NCI-H128 (cell line): Measurements from ENCODE around the gene RENBP.
A peak's percentile ranks its signal among the peaks of the same experiment; 100 is the strongest.

Source experiments
- DNase-seq: peaks from one replicate; lab custom pipeline; 2025; ENCODE audit not compliant: unreplicated experiment; lab: John Stamatoyannopoulos, UW

RENBP gene

GRCh38 chrX:153954558-153955227 is 10.2 kb upstream of the RENBP start:
- DNase-seq, result no peak

- no peak for DNase-seq
Measured at GRCh38 chrX:153953892-153954557, 9.6 kb upstream of the RENBP start.

- peak; percentile 52 for DNase-seq
Measured at GRCh38 chrX:153953342-153953830, 8.9 kb upstream of the RENBP start.

- DNase-seq, result no peak
Measured at GRCh38 chrX:153952373-153953026, 8.1 kb upstream of the RENBP start.

GRCh38 chrX:153951683-153952372 is 7.4 kb upstream of the RENBP start:
- no peak for DNase-seq

- no peak for DNase-seq
Measured at GRCh38 chrX:153950127-153950526, 5.7 kb upstream of the RENBP start.

- DNase-seq, result no peak
Measured at GRCh38 chrX:153948847-153949805, 4.7 kb upstream of the RENBP start.

- DNase-seq, result no peak
Measured at GRCh38 chrX:153948002-153948466, 3.6 kb upstream of the RENBP start.

- DNase-seq, result peak; percentile 40
Measured at GRCh38 chrX:153947009-153947769, 2.7 kb upstream of the RENBP start.

- no peak for DNase-seq
Measured at GRCh38 chrX:153945956-153946943, 1.8 kb upstream of the RENBP start.

- DNase-seq, result no peak
Measured at GRCh38 chrX:153944800-153945150, 332 bp upstream of the RENBP start.

GRCh38 chrX:153941336-153942252 is 2.8 kb downstream of the RENBP start:
- no peak for DNase-seq

- DNase-seq, result no peak
Measured at GRCh38 chrX:153939573-153939972, 4.9 kb downstream of the RENBP start.

- DNase-seq, result no peak
Measured at GRCh38 chrX:153938226-153938786, 6.1 kb downstream of the RENBP start.

GRCh38 chrX:153937056-153937455 is 7.4 kb downstream of the RENBP start:
- no peak for DNase-seq

- DNase-seq, result no peak
Measured at GRCh38 chrX:153935326-153935851, 9.1 kb downstream of the RENBP start.
